NCI-H2196 (cell line): Measurements from ENCODE around the gene ABCC11.

Source experiments
- DNase-seq: peaks from one replicate; lab custom pipeline; 2025; ENCODE audit not compliant: unreplicated experiment; lab: John Stamatoyannopoulos, UW

The ABCC11 gene

GRCh38 chr16:48133455-48134211 is 113.7 kb downstream of the ABCC11 start:
- peak; percentile 14 for DNase-seq

GRCh38 chr16:48132696-48133095 is 114.6 kb downstream of the ABCC11 start:
- no peak for DNase-seq

GRCh38 chr16:48131201-48131935 is 116.0 kb downstream of the ABCC11 start:
- DNase-seq, result no peak

GRCh38 chr16:48129926-48130325 is 117.4 kb downstream of the ABCC11 start:
- DNase-seq, result no peak

GRCh38 chr16:48128769-48129168 is 118.6 kb downstream of the ABCC11 start:
- no peak for DNase-seq

GRCh38 chr16:48126801-48127644 is 120.3 kb downstream of the ABCC11 start:
- DNase-seq, result peak; percentile 44

- no peak for DNase-seq
Observed at GRCh38 chr16:48125888-48126287, 121.5 kb downstream of the ABCC11 start.

GRCh38 chr16:48124266-48124665 is 123.1 kb downstream of the ABCC11 start:
- DNase-seq, result no peak

- DNase-seq, result no peak
Observed at GRCh38 chr16:48123104-48123788, 124.1 kb downstream of the ABCC11 start.

GRCh38 chr16:48121276-48121675 is 126.1 kb downstream of the ABCC11 start:
- no peak for DNase-seq

- DNase-seq, result no peak
Observed at GRCh38 chr16:48118841-48119240, 128.5 kb downstream of the ABCC11 start.

GRCh38 chr16:48117217-48118105 is 129.9 kb downstream of the ABCC11 start:
- peak; percentile 27 for DNase-seq
